T-cell (primary cell): ENCODE measurements around the gene EFCAB14. TPM values are rescaled to one million over a fixed set of nuclear protein-coding genes. Genes with fewer than 3 reads are reported as not detected.

ENCODE experiments used
- ATAC-seq, 4 experiments: fragments of 200-7000 bp in 3 of 4; fragments of 150-1000 bp in 1 of 4; cut with Tn5 transposase; replicated peaks in 1 of 4; 1 replicate in 3 of 4; 2 replicates in 1 of 4; pipeline ENCODE4 v1.10.0; 2021; ENCODE audit warnings: moderate library complexity in 3 of 4, mild to moderate bottlenecking in 2 of 4, moderate number of reproducible peaks in 1 of 4
- CTCF ChIA-PET, 2 donors: fragments of 300-600 bp; sonication (Branson Sonifier 250); formaldehyde crosslinking; loops; one replicate each; lab custom pipeline; 2022; ENCODE audit warnings: antibody characterized with exemption in 2 of 2; lab: Charles Lee
- POLR2A ChIA-PET, 2 donors: fragments of 300-600 bp; sonication (Branson Sonifier 250); formaldehyde crosslinking; loops; one replicate each; lab custom pipeline; 2022; ENCODE audit warnings: antibody characterized with exemption in 2 of 2; lab: Charles Lee
- DNase-seq, 35 experiments: peaks; one replicate each; pipeline versions ENCODE4 v3.0.0 to v3.0.0-alpha.2; 2013 to 2023
- H3K27ac ChIP-seq: one replicate; pipeline ENCODE4 v1.5.1; 2013; ENCODE audit warnings: low read length
- H3K27me3 ChIP-seq, 2 experiments: replicated peaks in 1 of 2; 1 replicate in 1 of 2; 2 replicates in 1 of 2; pipeline versions ENCODE4 v1.6.1 to v1.7.0; 2013; ENCODE audit warnings: low read length in 1 of 2, mixed read lengths in 1 of 2; ENCODE audit not compliant: control insufficient read depth in 2 of 2, insufficient read depth in 2 of 2; ENCODE audit errors: extremely low read depth in 1 of 2
- H3K36me3 ChIP-seq, 2 donors: 1 replicate in 1 of 2; 2 replicates in 1 of 2; pipeline versions ENCODE4 v1.6.1 to v1.7.0; 2013; ENCODE audit warnings: low read length in 1 of 2; ENCODE audit not compliant: control insufficient read depth in 2 of 2, insufficient read depth in 1 of 2; ENCODE audit errors: extremely low read depth in 1 of 2
- H3K4me1 ChIP-seq, 2 experiments: 1 replicate in 1 of 2; 2 replicates in 1 of 2; pipeline versions ENCODE4 v1.6.1 to v1.7.0; 2013; ENCODE audit warnings: low read length in 2 of 2, mixed read lengths in 1 of 2; ENCODE audit not compliant: insufficient read depth in 2 of 2, control insufficient read depth in 1 of 2; ENCODE audit errors: extremely low read depth in 1 of 2
- H3K4me3 ChIP-seq, 2 donors: 1 replicate in 1 of 2; 2 replicates in 1 of 2; pipeline versions ENCODE4 v1.5.1 to v1.7.0; 2013; ENCODE audit warnings: mild to moderate bottlenecking in 2 of 2, low read length in 1 of 2, moderate library complexity in 1 of 2; ENCODE audit not compliant: control insufficient read depth in 1 of 2; ENCODE audit errors: extremely low read depth in 1 of 2
- H3K9me3 ChIP-seq: 2 replicates; pipeline ENCODE4 v1.7.0; 2013
- H3K27ac Mint-ChIP-seq, 2 donors: one replicate each; pipeline ENCODE4 v1.8.0; 2020 to 2021; ENCODE audit warnings: mild to moderate bottlenecking in 2 of 2, mixed read lengths in 2 of 2
- H3K27me3 Mint-ChIP-seq, 2 donors: one replicate each; pipeline ENCODE4 v1.8.0; 2021 to 2022; ENCODE audit warnings: mixed read lengths in 2 of 2
- H3K36me3 Mint-ChIP-seq: one replicate; pipeline ENCODE4 v1.8.0; 2021; ENCODE audit warnings: mixed read lengths
- H3K4me1 Mint-ChIP-seq, 3 donors: one replicate each; pipeline ENCODE4 v1.8.0; 2020 to 2022; ENCODE audit warnings: mixed read lengths in 3 of 3, mild to moderate bottlenecking in 1 of 3
- H3K4me3 Mint-ChIP-seq, 3 donors: one replicate each; pipeline ENCODE4 v1.8.0; 2020 to 2022; ENCODE audit warnings: mild to moderate bottlenecking in 3 of 3, mixed read lengths in 3 of 3, moderate library complexity in 3 of 3
- H3K9me3 Mint-ChIP-seq, 3 donors: one replicate each; pipeline ENCODE4 v1.8.0; 2020 to 2022; ENCODE audit warnings: mixed read lengths in 3 of 3
- WGBS: methylation state at CpG from one replicate; pipeline ENCODE4 v1.1.5; 2013; ENCODE audit warnings: missing lambda C conversion rate; ENCODE audit not compliant: insufficient coverage; 5-methylcytosine and 5-hydroxymethylcytosine counted together
- total RNA-seq, 35 experiments: library from RNA in 6 of 35; stranded (reverse) in 6 of 35; fragments of 120-200 nt in 1 of 35; gene quantifications; one replicate each; pipeline versions ENCODE4 v1.2.1 to v1.2.4 and lab custom pipeline; 2013 to 2026

Gene EFCAB14
- total RNA-seq, 5 donors from 2014 or later (not counting 1 experiment from before 2014, with no cell fraction given): 78.0 to 90.2 (median 82.5) TPM

- WGBS: no CpG with 5 or more reads among the region's 1 CpG
- H3K9me3 Mint-ChIP-seq: no peaks in the 10 kb centered on the region
- Histone ChIP-seq H3K4me3 (no peak overlapping the region), H3K36me3 (peaks cover 7 to 81% of the 10 kb centered on the region in 2 donors), H3K9me3 (no peaks in the 10 kb centered on the region), H3K27me3 (no peaks in the 10 kb centered on the region), H3K4me1 (no peaks in the 10 kb centered on the region), H3K27ac (no peak overlapping the region)
- H3K4me3 Mint-ChIP-seq: no peak overlapping the region
- H3K27ac Mint-ChIP-seq: peak overlapping the region; percentile 4 to 30
- H3K36me3 Mint-ChIP-seq: peaks cover 79% of the 10 kb centered on the region
- H3K27me3 Mint-ChIP-seq: no peaks in the 10 kb centered on the region
- ChIA-PET CTCF (no interaction called here), POLR2A (no interaction called here)
- DNase-seq: no peak
- no peak for ATAC-seq
- peaks cover 5 to 14% (median 6%) of the 10 kb centered on the region in 3 donors for H3K4me1 Mint-ChIP-seq
These were observed 36.9 kb downstream of the EFCAB14 start for GRCh38 chr1:46682064-46682463.

- Histone ChIP-seq H3K27me3 (no peaks in the 10 kb centered on the region), H3K27ac (no peak overlapping the region), H3K4me1 (no peaks in the 10 kb centered on the region), H3K9me3 (no peaks in the 10 kb centered on the region), H3K36me3 (peaks cover 6 to 79% of the 10 kb centered on the region in 2 donors), H3K4me3 (no peak overlapping the region)
- WGBS: no CpG with 5 or more reads among the region's 1 CpG
- Mint-ChIP-seq H3K4me3 (no peak overlapping the region), H3K27ac (peak overlapping the region in 1 of 2 donors; percentile 30), H3K36me3 (peaks cover 73% of the 10 kb centered on the region), H3K27me3 (no peaks in the 10 kb centered on the region), H3K4me1 (peaks cover 8 to 15% (median 10%) of the 10 kb centered on the region in 3 donors), H3K9me3 (no peaks in the 10 kb centered on the region)
- DNase-seq (no peak), ATAC-seq (no peak)
- ChIA-PET POLR2A (no interaction called here), CTCF (interaction anchor here in 1 of 2 donors (0.5 kb wide), 1 partner anchor 648 kb away, joined by 3 read pairs; no protein-coding TSS in a partner anchor)
These were observed 37.4 kb downstream of the EFCAB14 start for GRCh38 chr1:46681333-46682034.

DNA sequence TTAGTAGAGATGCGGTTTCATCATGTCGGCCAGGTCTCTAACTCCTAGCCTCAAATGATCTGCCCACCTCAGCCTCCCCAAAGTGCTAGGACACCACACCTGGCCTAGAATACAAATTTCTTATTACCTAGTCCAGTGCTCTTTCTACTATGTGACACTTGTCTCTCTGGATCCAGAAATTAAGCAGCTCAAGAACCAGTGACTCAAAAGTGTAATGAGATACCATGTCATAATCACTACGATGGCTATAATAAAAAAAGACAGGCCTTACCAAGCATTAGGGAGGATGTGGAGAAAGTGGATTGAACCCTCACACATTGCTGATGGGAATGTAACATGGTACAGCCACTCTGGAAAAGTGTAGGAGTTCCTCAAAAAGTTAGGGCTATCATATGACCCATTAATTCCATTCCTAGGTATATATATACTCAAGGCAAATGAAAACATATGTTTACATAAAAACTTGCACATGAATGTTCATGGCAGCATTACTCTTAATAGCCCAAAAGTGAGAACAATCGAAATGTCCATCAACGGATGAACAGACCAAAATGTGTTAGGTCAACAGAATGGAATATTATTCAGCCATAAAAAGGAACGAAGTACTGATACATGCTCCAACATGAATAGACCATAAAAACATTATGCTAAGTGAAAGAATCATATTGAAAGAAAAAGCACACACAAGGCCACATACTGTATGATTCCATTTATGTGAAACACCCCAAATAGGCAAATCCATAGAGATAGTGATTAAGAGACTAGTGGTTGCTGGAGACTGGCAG is 38.9 kb downstream of the EFCAB14 start:
- Mint-ChIP-seq H3K4me1 (peaks cover 21 to 30% (median 25%) of the 10 kb centered on the region in 3 donors), H3K36me3 (peaks cover 66% of the 10 kb centered on the region), H3K4me3 (no peak overlapping the region), H3K9me3 (no peaks in the 10 kb centered on the region), H3K27ac (peak overlapping the region in 1 of 2 donors; percentile 1), H3K27me3 (no peaks in the 10 kb centered on the region)
- Histone ChIP-seq H3K9me3 (no peaks in the 10 kb centered on the region), H3K36me3 (peaks cover 4 to 65% of the 10 kb centered on the region in 2 donors), H3K4me3 (no peak overlapping the region), H3K4me1 (peaks cover 3 to 4% of the 10 kb centered on the region in 2 experiments), H3K27me3 (no peaks in the 10 kb centered on the region), H3K27ac (no peak overlapping the region)
- CTCF ChIA-PET: interaction anchor here (0.6 to 0.7 kb wide), 2 partner anchors 47 to 84 kb away, joined by 6 to 7 read pairs; no protein-coding TSS in a partner anchor
- POLR2A ChIA-PET: no interaction called here
- ATAC-seq (no peak), DNase-seq (no peak)
- WGBS: no CpG with 5 or more reads among the region's 6 CpGs

DNA sequence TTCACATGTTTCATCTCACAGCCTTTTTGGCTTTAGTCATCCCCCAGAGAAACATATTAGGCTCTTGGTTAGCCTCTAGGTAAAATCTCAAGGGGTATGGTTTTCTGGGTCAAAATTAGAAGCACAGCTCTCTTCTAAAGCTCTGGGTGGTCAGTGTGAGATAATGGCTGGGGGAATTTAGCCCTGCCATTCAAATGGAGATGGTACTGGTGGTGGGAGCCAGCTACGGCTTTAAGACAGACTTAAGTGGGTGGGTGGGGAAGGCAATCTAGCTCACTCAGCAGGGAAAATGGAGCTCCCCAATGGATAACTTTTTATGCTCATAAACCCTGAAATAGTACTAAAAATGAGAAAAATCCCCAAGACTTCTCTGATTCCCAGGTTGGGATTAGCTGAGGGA is 41.6 kb downstream of the EFCAB14 start:
- CTCF ChIA-PET: interaction anchor here (0.6 to 1.7 kb wide), 3 partner anchors 39 to 115 kb away, joined by 3 to 6 read pairs (median 5); no protein-coding TSS in a partner anchor
- POLR2A ChIA-PET: no interaction called here
- peak overlapping the region; percentile 85 for H3K27ac ChIP-seq

DNA sequence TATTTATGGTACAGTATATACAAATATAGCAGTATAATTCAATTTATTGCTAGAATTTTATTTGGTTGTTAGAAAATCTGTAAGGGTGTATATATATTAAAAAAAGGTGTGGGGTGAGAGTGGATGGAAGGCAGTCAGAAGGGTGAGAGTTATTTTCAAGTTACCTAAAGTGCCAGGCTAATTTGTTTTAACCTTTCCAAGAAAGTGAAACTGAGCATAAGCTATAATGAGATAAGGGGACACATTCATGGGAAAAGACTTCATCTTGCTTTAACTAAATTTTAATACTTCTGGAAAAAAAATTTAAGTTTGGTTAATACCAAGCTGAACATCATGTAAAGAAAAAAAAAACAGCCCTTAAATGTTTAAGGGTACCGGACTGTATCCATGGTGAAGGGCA is 42.4 kb downstream of the EFCAB14 start:
- ATAC-seq: no peak
- ChIA-PET CTCF (interaction anchor here in 1 of 2 donors (0.6 to 1.3 kb wide), 2 partner anchors 49 to 115 kb away, joined by 5 to 6 read pairs; no protein-coding TSS in a partner anchor), POLR2A (interaction anchor here (0.5 to 0.6 kb wide), 2 partner anchors 14 to 43 kb away, joined by 3 read pairs; partner anchors contain the start of gene EFCAB14 (in 1 of the 2))
- Mint-ChIP-seq H3K27ac (peak overlapping the region; percentile 94 to 96), H3K4me1 (peaks cover 21 to 30% (median 30%) of the 10 kb centered on the region in 3 donors), H3K27me3 (no peaks in the 10 kb centered on the region), H3K36me3 (peaks cover 38% of the 10 kb centered on the region), H3K4me3 (peak overlapping the region; percentile 42 to 62 (median 51)), H3K9me3 (no peaks in the 10 kb centered on the region)
- Histone ChIP-seq H3K9me3 (no peaks in the 10 kb centered on the region), H3K27ac (peak overlapping the region; percentile 85), H3K27me3 (no peaks in the 10 kb centered on the region), H3K36me3 (peaks cover 4 to 34% of the 10 kb centered on the region in 2 donors), H3K4me3 (no peak overlapping the region), H3K4me1 (peaks cover 3 to 4% of the 10 kb centered on the region in 2 experiments)
- no peak for DNase-seq
- no CpG with 5 or more reads among the region's 1 CpG for WGBS

More for the DNA sequence above, 41.6 kb downstream of the EFCAB14 start:
- Mint-ChIP-seq H3K4me1 (peaks cover 21 to 30% (median 30%) of the 10 kb centered on the region in 3 donors), H3K27me3 (no peaks in the 10 kb centered on the region), H3K36me3 (peaks cover 46% of the 10 kb centered on the region), H3K27ac (peak overlapping the region; percentile 94 to 96), H3K9me3 (no peaks in the 10 kb centered on the region), H3K4me3 (no peak overlapping the region)
- no peak for ATAC-seq
- Histone ChIP-seq H3K9me3 (no peaks in the 10 kb centered on the region), H3K27me3 (no peaks in the 10 kb centered on the region), H3K4me3 (no peak overlapping the region), H3K36me3 (peaks cover 4 to 42% of the 10 kb centered on the region in 2 donors), H3K4me1 (peaks cover 3 to 4% of the 10 kb centered on the region in 2 experiments)
- WGBS: no CpG with 5 or more reads among the region's 1 CpG
- DNase-seq: no peak
